ENCODE measurements around the gene GALR2. TPM values are rescaled to one million over a fixed set of nuclear protein-coding genes. Genes with fewer than 3 reads are reported as not detected.
"Not testable (repeated sequence)": the region's sequence is repeated elsewhere in the genome, so short reads cannot be mapped to it uniquely, and the experiment has no call there.

Gene GALR2
- total and polyA plus RNA-seq, 3 experiments from 2014 or later = 2.7 to 3.1 TPM; not detected in 1

- no peak overlapping the region for H3K4me3 Mint-ChIP-seq
- Histone ChIP-seq H3K4me3 (ENCODE audit: low read length) (no peak overlapping the region), H3K9me3 (ENCODE audit: low read length) (no peaks in the 10 kb centered on the region), H3K36me3 (ENCODE audit: insufficient read depth, low read length) (no peaks in the 10 kb centered on the region), H3K27ac (ENCODE audit: low read depth, low read length) (no peak overlapping the region), H3K4me1 (ENCODE audit: insufficient read depth, low read length) (peaks cover 17% of the 10 kb centered on the region), H3K27me3 (ENCODE audit: insufficient read depth, low read length, poor library complexity, severe bottlenecking) (no peaks in the 10 kb centered on the region)
- H3K27me3 Mint-ChIP-seq = peaks cover 0 to 1% of the 10 kb centered on the region in 2 donors
- no peak overlapping the region for H3K27ac Mint-ChIP-seq
- H3K4me1 Mint-ChIP-seq = peaks cover 14 to 25% (median 17%) of the 10 kb centered on the region in 3 donors
- ChIA-PET POLR2A (interaction anchor here (0.5 kb wide), 1 partner anchor 68 kb away, joined by 5 read pairs; no protein-coding TSS in a partner anchor), CTCF (interaction anchor here (1.5 to 2.4 kb wide), 2 partner anchors 13 to 19 kb away, joined by 4 to 9 read pairs; no protein-coding TSS in a partner anchor)
- no peak for DNase-seq
- peaks cover 0 to 4% (median 0%) of the 10 kb centered on the region in 3 donors for H3K36me3 Mint-ChIP-seq
- H3K9me3 Mint-ChIP-seq = no peaks in the 10 kb centered on the region
Measured at GRCh38 chr17:76033139-76033538, 41.4 kb upstream of the GALR2 start.

GRCh38 chr17:76034428-76035350, 39.9 kb upstream of the GALR2 start:
- no peaks in the 10 kb centered on the region for H3K9me3 Mint-ChIP-seq
- Histone ChIP-seq H3K27me3 (ENCODE audit: insufficient read depth, low read length, poor library complexity, severe bottlenecking) (no peaks in the 10 kb centered on the region), H3K36me3 (ENCODE audit: insufficient read depth, low read length) (peaks cover 9% of the 10 kb centered on the region), H3K9me3 (ENCODE audit: low read length) (no peaks in the 10 kb centered on the region), H3K4me3 (ENCODE audit: low read length) (no peak overlapping the region), H3K4me1 (ENCODE audit: insufficient read depth, low read length) (peaks cover 5% of the 10 kb centered on the region), H3K27ac (ENCODE audit: low read depth, low read length) (no peak overlapping the region)
- H3K36me3 Mint-ChIP-seq = peaks cover 0 to 20% (median 10%) of the 10 kb centered on the region in 3 donors
- H3K27ac Mint-ChIP-seq = peak overlapping the region in 3 of 8 donors; percentile 15 to 43 (median 43)
- peaks cover 0 to 1% of the 10 kb centered on the region in 2 donors for H3K27me3 Mint-ChIP-seq
- ChIA-PET CTCF (interaction anchor here (1.1 to 4.0 kb wide), 2 partner anchors 13 to 20 kb away, joined by 3 to 11 read pairs; no protein-coding TSS in a partner anchor), POLR2A (interaction anchor here (0.5 to 0.6 kb wide), 2 partner anchors 30 to 252 kb away, joined by 3 to 4 read pairs; no protein-coding TSS in a partner anchor)
- H3K4me1 Mint-ChIP-seq = peaks cover 4 to 11% (median 6%) of the 10 kb centered on the region in 3 donors
- peak overlapping the region in 1 of 7 donors; percentile 23 for H3K4me3 Mint-ChIP-seq
- no peak for DNase-seq

GRCh38 chr17:76036497-76037261, 37.9 kb upstream of the GALR2 start:
- Mint-ChIP-seq H3K9me3 (no peaks in the 10 kb centered on the region), H3K27me3 (peaks cover 0 to 1% of the 10 kb centered on the region in 2 donors), H3K4me3 (no peak overlapping the region), H3K27ac (peak overlapping the region in 4 of 8 donors; percentile 37 to 54 (median 44)), H3K36me3 (peaks cover 0 to 40% (median 20%) of the 10 kb centered on the region in 3 donors), H3K4me1 (peaks cover 0 to 7% (median 3%) of the 10 kb centered on the region in 3 donors)
- ChIA-PET POLR2A (no interaction called here), CTCF (interaction anchor here (4.0 kb wide), 1 partner anchor 22 kb away, joined by 11 read pairs; no protein-coding TSS in a partner anchor)
- no peak for DNase-seq
- Histone ChIP-seq H3K27me3 (ENCODE audit: insufficient read depth, low read length, poor library complexity, severe bottlenecking) (no peaks in the 10 kb centered on the region), H3K4me3 (ENCODE audit: low read length) (no peak overlapping the region), H3K4me1 (ENCODE audit: insufficient read depth, low read length) (no peaks in the 10 kb centered on the region), H3K36me3 (ENCODE audit: insufficient read depth, low read length) (peaks cover 29% of the 10 kb centered on the region), H3K27ac (ENCODE audit: low read depth, low read length) (no peak overlapping the region), H3K9me3 (ENCODE audit: low read length) (no peaks in the 10 kb centered on the region)

- ChIA-PET POLR2A (no interaction called here), CTCF (interaction anchor here (4.0 kb wide), 1 partner anchor 24 kb away, joined by 11 read pairs; no protein-coding TSS in a partner anchor)
- Histone ChIP-seq H3K4me3 (ENCODE audit: low read length) (no peak overlapping the region), H3K27ac (ENCODE audit: low read depth, low read length) (no peak overlapping the region), H3K9me3 (ENCODE audit: low read length) (no peaks in the 10 kb centered on the region), H3K36me3 (ENCODE audit: insufficient read depth, low read length) (peaks cover 36% of the 10 kb centered on the region), H3K27me3 (ENCODE audit: insufficient read depth, low read length, poor library complexity, severe bottlenecking) (no peaks in the 10 kb centered on the region), H3K4me1 (ENCODE audit: insufficient read depth, low read length) (no peaks in the 10 kb centered on the region)
- Mint-ChIP-seq H3K4me1 (peaks cover 0 to 7% (median 3%) of the 10 kb centered on the region in 3 donors), H3K36me3 (peaks cover 0 to 52% (median 20%) of the 10 kb centered on the region in 3 donors), H3K9me3 (no peaks in the 10 kb centered on the region), H3K4me3 (no peak overlapping the region), H3K27ac (peak overlapping the region in 6 of 8 donors; percentile 7 to 50 (median 30)), H3K27me3 (peaks cover 0 to 1% of the 10 kb centered on the region in 2 donors)
- DNase-seq = no peak
Measured at GRCh38 chr17:76038050-76038449, 36.5 kb upstream of the GALR2 start.

GRCh38 chr17:76039121-76039520, 35.5 kb upstream of the GALR2 start:
- Histone ChIP-seq H3K4me3 (ENCODE audit: low read length) (no peak overlapping the region), H3K9me3 (ENCODE audit: low read length) (no peaks in the 10 kb centered on the region), H3K27ac (ENCODE audit: low read depth, low read length) (no peak overlapping the region), H3K36me3 (ENCODE audit: insufficient read depth, low read length) (peaks cover 47% of the 10 kb centered on the region), H3K27me3 (ENCODE audit: insufficient read depth, low read length, poor library complexity, severe bottlenecking) (no peaks in the 10 kb centered on the region), H3K4me1 (ENCODE audit: insufficient read depth, low read length) (no peaks in the 10 kb centered on the region)
- Mint-ChIP-seq H3K4me3 (no peak overlapping the region), H3K27ac (peak overlapping the region in 2 of 8 donors; percentile 6 to 67), H3K9me3 (no peaks in the 10 kb centered on the region), H3K36me3 (peaks cover 0 to 62% (median 25%) of the 10 kb centered on the region in 3 donors), H3K27me3 (peaks cover 0 to 1% of the 10 kb centered on the region in 2 donors), H3K4me1 (peaks cover 0 to 7% (median 2%) of the 10 kb centered on the region in 3 donors)
- DNase-seq = no peak
- ChIA-PET CTCF (no interaction called here), POLR2A (no interaction called here)

- POLR2A ChIA-PET = no interaction called here
- Histone ChIP-seq H3K9me3 (ENCODE audit: low read length) (no peaks in the 10 kb centered on the region), H3K27ac (ENCODE audit: low read depth, low read length) (no peak overlapping the region), H3K4me3 (ENCODE audit: low read length) (no peak overlapping the region), H3K36me3 (ENCODE audit: insufficient read depth, low read length) (peaks cover 59% of the 10 kb centered on the region), H3K4me1 (ENCODE audit: insufficient read depth, low read length) (no peaks in the 10 kb centered on the region), H3K27me3 (ENCODE audit: insufficient read depth, low read length, poor library complexity, severe bottlenecking) (no peaks in the 10 kb centered on the region)
- no peak overlapping the region for H3K4me3 Mint-ChIP-seq
- peaks cover 0 to 1% of the 10 kb centered on the region in 2 donors for H3K27me3 Mint-ChIP-seq
- peaks cover under 1 to 75% (median 28%) of the 10 kb centered on the region in 3 donors for H3K36me3 Mint-ChIP-seq
- peak overlapping the region in 1 of 8 donors; percentile 69 for H3K27ac Mint-ChIP-seq
- H3K4me1 Mint-ChIP-seq = peaks cover 0 to 4% (median 0%) of the 10 kb centered on the region in 3 donors
- DNase-seq = no peak
- CTCF ChIA-PET = no interaction called here
- no peaks in the 10 kb centered on the region for H3K9me3 Mint-ChIP-seq
Measured at GRCh38 chr17:76040376-76040775, 34.2 kb upstream of the GALR2 start.

- H3K27me3 Mint-ChIP-seq; H3K4me1 ChIP-seq (ENCODE audit: insufficient read depth, low read length); H3K9me3 Mint-ChIP-seq; H3K4me3 ChIP-seq (ENCODE audit: low read length); H3K27me3 ChIP-seq (ENCODE audit: insufficient read depth, low read length, poor library complexity, severe bottlenecking); H3K4me3 Mint-ChIP-seq; H3K27ac ChIP-seq (ENCODE audit: low read depth, low read length); CTCF ChIA-PET; H3K4me1 Mint-ChIP-seq; H3K9me3 ChIP-seq (ENCODE audit: low read length); DNase-seq: not testable (repeated sequence)
- H3K27ac Mint-ChIP-seq = peak overlapping the region in 1 of 8 donors; percentile 63
- peaks cover 9 to 93% (median 31%) of the 10 kb centered on the region in 3 donors for H3K36me3 Mint-ChIP-seq
- POLR2A ChIA-PET = interaction anchor here (0.5 kb wide), 1 partner anchor 15 kb away, joined by 3 read pairs; no protein-coding TSS in a partner anchor
- peaks cover 77% of the 10 kb centered on the region for H3K36me3 ChIP-seq (ENCODE audit: insufficient read depth, low read length)
Measured at GRCh38 chr17:76042868-76043267, 31.7 kb upstream of the GALR2 start.
